Cardiac muscle cell (in vitro differentiated cells and primary cell): ENCODE measurements around the gene OR1G1. TPM values are rescaled to one million over a fixed set of nuclear protein-coding genes. Genes with fewer than 3 reads are reported as not detected.
"Not testable (repeated sequence)": the region's sequence is repeated elsewhere in the genome, so short reads cannot be mapped to it uniquely, and the experiment has no call there.

Source experiments
- DNase-seq, 2 donors: peaks; one replicate each; pipeline versions ENCODE4 v3.0.0 to v3.0.0-alpha.2; 2010 to 2017; ENCODE audit warnings: low read depth in 1 of 2, low spot score in 1 of 2
- H3K27ac ChIP-seq: fragments of 200-600 bp; sonication (generic); 2 replicates; pipeline ENCODE4 v1.5.1; 2016
- H3K27me3 ChIP-seq: fragments of 200-600 bp; sonication (generic); 2 replicates; pipeline ENCODE4 v1.6.0; 2016; ENCODE audit warnings: control low read depth
- H3K36me3 ChIP-seq: fragments of 200-600 bp; sonication (generic); 2 replicates; pipeline ENCODE4 v1.5.1; 2016; ENCODE audit warnings: control low read depth
- H3K4me1 ChIP-seq: fragments of 200-600 bp; sonication (generic); 2 replicates; pipeline ENCODE4 v1.8.1; 2017; ENCODE audit warnings: low read depth, mild to moderate bottlenecking, mixed run types
- H3K4me3 ChIP-seq: fragments of 200-600 bp; sonication (generic); 2 replicates; pipeline ENCODE4 v1.5.1; 2016; ENCODE audit warnings: mild to moderate bottlenecking
- H3K9me3 ChIP-seq: fragments of 200-600 bp; sonication (generic); 2 replicates; pipeline ENCODE4 v1.5.1; 2017; ENCODE audit warnings: low read depth, mild to moderate bottlenecking, control low read depth
- polyA plus RNA-seq: library from polyadenylated mRNA; unstranded; fragments of >200 nt; fragmentation: Nextera tagmentation; extraction: Ambion mirVana; gene quantifications from 2 replicates; pipeline ENCODE4 v1.2.1, GENCODE V29; 2016
- total RNA-seq: library from RNA; depleted of rRNA; stranded (reverse); fragments of >200 nt; gene quantifications from 2 replicates; pipeline ENCODE4 v1.2.3, GENCODE V29; 2016
- TF ChIP-seq, protein P1 (sequence below): IDR thresholded peaks from 2 replicates; pipeline ENCODE4 v1.5.1; 2012; ENCODE audit warnings: low read depth, mild to moderate bottlenecking, low read length

OR1G1 gene
- total RNA-seq, result not detected in 2 replicates
- polyA plus RNA-seq, result not detected in 2 replicates

DNA sequence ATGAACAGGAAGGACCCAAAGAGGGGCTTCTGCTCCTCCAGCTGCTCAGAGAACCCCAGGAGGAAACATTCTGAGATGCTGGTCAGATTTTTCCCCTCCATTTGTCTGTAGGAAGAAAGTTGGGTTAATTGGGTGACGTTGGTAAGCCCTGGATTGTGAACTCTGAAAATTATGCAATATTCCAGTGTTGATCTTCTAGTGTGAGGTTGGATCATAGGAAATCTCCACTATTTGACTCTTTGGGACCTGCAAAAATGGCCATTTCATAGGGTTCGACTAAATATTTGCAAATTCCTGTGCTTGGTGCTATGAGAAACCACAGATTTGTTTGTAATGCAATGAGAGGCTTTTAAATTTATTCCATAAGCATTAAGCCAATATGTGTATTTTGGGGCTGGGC, at the start of gene OR1G1:
Gene OR1G1, minus strand, starts transcription at position 101 of the 400 bp plus-strand sequence. Its CDS starts 0 bp downstream, at position 101.
- DNase-seq, result no peak
- TF ChIP-seq, protein P1, sequence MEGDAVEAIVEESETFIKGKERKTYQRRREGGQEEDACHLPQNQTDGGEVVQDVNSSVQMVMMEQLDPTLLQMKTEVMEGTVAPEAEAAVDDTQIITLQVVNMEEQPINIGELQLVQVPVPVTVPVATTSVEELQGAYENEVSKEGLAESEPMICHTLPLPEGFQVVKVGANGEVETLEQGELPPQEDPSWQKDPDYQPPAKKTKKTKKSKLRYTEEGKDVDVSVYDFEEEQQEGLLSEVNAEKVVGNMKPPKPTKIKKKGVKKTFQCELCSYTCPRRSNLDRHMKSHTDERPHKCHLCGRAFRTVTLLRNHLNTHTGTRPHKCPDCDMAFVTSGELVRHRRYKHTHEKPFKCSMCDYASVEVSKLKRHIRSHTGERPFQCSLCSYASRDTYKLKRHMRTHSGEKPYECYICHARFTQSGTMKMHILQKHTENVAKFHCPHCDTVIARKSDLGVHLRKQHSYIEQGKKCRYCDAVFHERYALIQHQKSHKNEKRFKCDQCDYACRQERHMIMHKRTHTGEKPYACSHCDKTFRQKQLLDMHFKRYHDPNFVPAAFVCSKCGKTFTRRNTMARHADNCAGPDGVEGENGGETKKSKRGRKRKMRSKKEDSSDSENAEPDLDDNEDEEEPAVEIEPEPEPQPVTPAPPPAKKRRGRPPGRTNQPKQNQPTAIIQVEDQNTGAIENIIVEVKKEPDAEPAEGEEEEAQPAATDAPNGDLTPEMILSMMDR, result no peak
- no peaks in the 10 kb centered on the region for H3K4me1 ChIP-seq
- no peaks in the 10 kb centered on the region for H3K27me3 ChIP-seq
- no peaks in the 10 kb centered on the region for H3K36me3 ChIP-seq
- no peaks in the 10 kb centered on the region for H3K9me3 ChIP-seq
- no peak within 1 kb of the TSS for H3K27ac ChIP-seq
- no peak within 1 kb of the TSS for H3K4me3 ChIP-seq

DNA sequence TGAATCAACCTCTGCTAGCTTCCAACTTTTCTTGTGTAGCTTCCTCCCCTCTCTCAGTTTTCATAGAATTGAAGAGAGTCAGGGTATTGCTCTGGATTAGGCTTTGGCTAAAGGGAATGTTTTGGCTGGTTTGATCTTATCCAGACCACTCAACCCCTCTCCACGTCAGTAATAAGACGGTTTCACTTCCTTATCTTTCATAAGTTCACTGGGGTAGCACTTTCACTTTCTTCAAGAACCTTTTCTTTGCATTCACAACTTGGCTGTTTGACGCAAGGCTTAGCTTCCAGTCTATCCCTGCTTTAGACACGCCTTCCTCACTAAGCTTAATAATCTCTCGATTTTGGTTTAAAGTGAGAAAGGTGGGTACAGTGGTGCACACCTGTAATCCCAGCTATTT, 40.2 kb upstream of the OR1G1 start:
- no peaks in the 10 kb centered on the region for H3K27me3 ChIP-seq
- H3K4me3 ChIP-seq, result no peak overlapping the region
- no peaks in the 10 kb centered on the region for H3K9me3 ChIP-seq
- DNase-seq, result no peak
- H3K4me1 ChIP-seq, result no peaks in the 10 kb centered on the region
- H3K36me3 ChIP-seq, result no peaks in the 10 kb centered on the region
- TF ChIP-seq, protein P1, result no peak
- no peak overlapping the region for H3K27ac ChIP-seq

DNA sequence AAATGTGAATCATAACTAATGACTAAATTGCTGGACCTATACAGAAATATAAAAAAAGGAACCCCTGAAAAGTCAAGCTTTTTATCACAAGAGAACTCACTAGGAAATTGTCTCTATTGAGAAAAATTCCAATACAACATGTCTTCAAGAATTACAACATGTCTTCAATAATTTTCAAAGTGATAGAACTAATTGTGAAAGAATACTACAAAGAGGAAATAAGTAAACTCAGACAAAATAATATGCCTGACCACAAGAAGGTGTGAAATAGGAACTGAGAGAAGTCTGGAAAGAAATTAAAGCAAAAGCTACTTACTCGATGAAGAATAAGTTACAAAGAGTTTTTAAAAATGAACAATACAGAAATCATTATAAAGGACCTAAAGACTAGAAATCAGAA, 29.9 kb upstream of the OR1G1 start:
- DNase-seq, result no peak
- no peak overlapping the region for H3K27ac ChIP-seq
- H3K27me3 ChIP-seq, result no peaks in the 10 kb centered on the region
- TF ChIP-seq, protein P1, result no peak
- no peaks in the 10 kb centered on the region for H3K9me3 ChIP-seq
- no peak overlapping the region for H3K4me3 ChIP-seq
- H3K4me1 ChIP-seq, result no peaks in the 10 kb centered on the region
- H3K36me3 ChIP-seq, result no peaks in the 10 kb centered on the region

DNA sequence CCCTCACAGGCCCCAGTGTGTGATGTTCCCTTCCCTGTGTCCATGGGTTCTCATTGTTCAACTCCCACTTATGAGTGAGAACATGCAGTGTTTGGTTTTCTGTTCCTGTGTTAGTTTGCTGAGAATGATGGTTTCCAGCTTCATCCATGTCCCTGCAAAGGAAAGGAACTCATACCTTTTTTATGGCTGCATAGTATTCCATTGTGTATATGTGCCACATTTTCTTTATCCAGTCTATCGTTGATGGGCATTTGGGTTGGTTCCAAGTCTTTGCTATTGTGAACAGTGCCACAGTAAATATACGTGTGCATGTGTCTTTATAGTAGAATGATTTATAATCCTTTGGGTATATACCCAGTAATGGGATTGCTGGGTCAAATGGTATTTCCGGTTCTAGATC, 10.1 kb upstream of the OR1G1 start:
- not testable (repeated sequence) for H3K9me3 ChIP-seq, H3K27ac ChIP-seq, H3K4me1 ChIP-seq, DNase-seq, H3K4me3 ChIP-seq, H3K27me3 ChIP-seq, H3K36me3 ChIP-seq

DNA sequence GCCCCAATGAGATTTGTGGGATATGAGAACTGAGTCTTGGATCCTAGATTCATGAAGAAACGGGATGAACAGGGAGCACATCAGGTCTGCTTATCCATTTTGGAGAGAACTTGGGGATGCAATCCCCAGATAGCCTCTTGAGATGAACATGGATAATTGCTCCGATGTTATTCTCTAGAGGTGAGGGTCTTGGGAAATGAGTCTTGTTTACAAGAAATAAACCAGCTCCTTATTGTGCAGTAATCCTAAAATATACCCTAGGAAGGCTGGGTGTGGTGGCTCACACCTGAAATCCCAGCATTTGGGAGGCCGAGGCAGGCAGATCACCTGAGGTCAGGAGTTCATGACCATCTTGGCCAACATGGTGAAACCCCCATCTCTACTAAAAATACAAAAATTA, 23.0 kb downstream of the OR1G1 start, which contains the start of gene OR1D2:
Gene OR1D2, minus strand, starts transcription at position 101 of the 400 bp plus-strand sequence. CDS start 11,426 bp downstream, outside the sequence.
- no peaks in the 10 kb centered on the region for H3K9me3 ChIP-seq
- no peak within 1 kb of the TSS for H3K4me3 ChIP-seq
- no peaks in the 10 kb centered on the region for H3K4me1 ChIP-seq
- TF ChIP-seq, protein P1, result no peak
- DNase-seq, result no peak
- no peaks in the 10 kb centered on the region for H3K36me3 ChIP-seq
- H3K27me3 ChIP-seq, result no peaks in the 10 kb centered on the region
- no peak within 1 kb of the TSS for H3K27ac ChIP-seq

Other genes with a start within 250 kb of the OR1G1 start
- gene OR1D5, start 63.9 kb downstream of the OR1G1 start, total RNA-seq, result not detected in 2 replicates
- gene OR1D5, start 63.9 kb downstream of the OR1G1 start, polyA plus RNA-seq, result not detected in 2 replicates
- gene OR1D2, start 23.1 kb downstream of the OR1G1 start, total RNA-seq, result not detected in 2 replicates
- gene OR1D2, start 23.1 kb downstream of the OR1G1 start, polyA plus RNA-seq, result not detected in 2 replicates
- gene OR1A2, start 70.0 kb upstream of the OR1G1 start, total RNA-seq, result not detected in 2 replicates
- not detected in 2 replicates for gene OR1A2, start 70.0 kb upstream of the OR1G1 start, polyA plus RNA-seq
- not detected in 2 replicates for gene OR1A1, start 80.1 kb upstream of the OR1G1 start, total RNA-seq
- not detected in 2 replicates for gene OR1A1, start 80.1 kb upstream of the OR1G1 start, polyA plus RNA-seq
- gene OR3A1, start 170.8 kb upstream of the OR1G1 start, total RNA-seq, result not detected in 2 replicates
- gene OR3A1, start 170.8 kb upstream of the OR1G1 start, polyA plus RNA-seq, result not detected in 2 replicates